Measurements from ENCODE around the gene GLB1L2.

GRCh38 chr11:134398079-134398444 is 66.3 kb downstream of the GLB1L2 start:
- TF ChIP-seq, protein P1, sequence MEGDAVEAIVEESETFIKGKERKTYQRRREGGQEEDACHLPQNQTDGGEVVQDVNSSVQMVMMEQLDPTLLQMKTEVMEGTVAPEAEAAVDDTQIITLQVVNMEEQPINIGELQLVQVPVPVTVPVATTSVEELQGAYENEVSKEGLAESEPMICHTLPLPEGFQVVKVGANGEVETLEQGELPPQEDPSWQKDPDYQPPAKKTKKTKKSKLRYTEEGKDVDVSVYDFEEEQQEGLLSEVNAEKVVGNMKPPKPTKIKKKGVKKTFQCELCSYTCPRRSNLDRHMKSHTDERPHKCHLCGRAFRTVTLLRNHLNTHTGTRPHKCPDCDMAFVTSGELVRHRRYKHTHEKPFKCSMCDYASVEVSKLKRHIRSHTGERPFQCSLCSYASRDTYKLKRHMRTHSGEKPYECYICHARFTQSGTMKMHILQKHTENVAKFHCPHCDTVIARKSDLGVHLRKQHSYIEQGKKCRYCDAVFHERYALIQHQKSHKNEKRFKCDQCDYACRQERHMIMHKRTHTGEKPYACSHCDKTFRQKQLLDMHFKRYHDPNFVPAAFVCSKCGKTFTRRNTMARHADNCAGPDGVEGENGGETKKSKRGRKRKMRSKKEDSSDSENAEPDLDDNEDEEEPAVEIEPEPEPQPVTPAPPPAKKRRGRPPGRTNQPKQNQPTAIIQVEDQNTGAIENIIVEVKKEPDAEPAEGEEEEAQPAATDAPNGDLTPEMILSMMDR (IDR thresholded peaks at IDR 0.05; ENCODE audit: borderline replicate concordance, extremely low read depth, low read length, poor library complexity, severe bottlenecking), result no peak
- no peak for TF ChIP-seq EZH2 (IDR thresholded peaks at IDR 0.05; ENCODE audit: borderline replicate concordance, low read depth, low read length, severe bottlenecking)

Data from DND-41 (cell line).